ENCODE results near the gene KCTD21.

GRCh38 chr11:78237293-78238046 lies 49.0 kb upstream of the KCTD21 start:
- TF ChIP-seq, protein P1, sequence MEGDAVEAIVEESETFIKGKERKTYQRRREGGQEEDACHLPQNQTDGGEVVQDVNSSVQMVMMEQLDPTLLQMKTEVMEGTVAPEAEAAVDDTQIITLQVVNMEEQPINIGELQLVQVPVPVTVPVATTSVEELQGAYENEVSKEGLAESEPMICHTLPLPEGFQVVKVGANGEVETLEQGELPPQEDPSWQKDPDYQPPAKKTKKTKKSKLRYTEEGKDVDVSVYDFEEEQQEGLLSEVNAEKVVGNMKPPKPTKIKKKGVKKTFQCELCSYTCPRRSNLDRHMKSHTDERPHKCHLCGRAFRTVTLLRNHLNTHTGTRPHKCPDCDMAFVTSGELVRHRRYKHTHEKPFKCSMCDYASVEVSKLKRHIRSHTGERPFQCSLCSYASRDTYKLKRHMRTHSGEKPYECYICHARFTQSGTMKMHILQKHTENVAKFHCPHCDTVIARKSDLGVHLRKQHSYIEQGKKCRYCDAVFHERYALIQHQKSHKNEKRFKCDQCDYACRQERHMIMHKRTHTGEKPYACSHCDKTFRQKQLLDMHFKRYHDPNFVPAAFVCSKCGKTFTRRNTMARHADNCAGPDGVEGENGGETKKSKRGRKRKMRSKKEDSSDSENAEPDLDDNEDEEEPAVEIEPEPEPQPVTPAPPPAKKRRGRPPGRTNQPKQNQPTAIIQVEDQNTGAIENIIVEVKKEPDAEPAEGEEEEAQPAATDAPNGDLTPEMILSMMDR (IDR thresholded peaks at IDR 0.05), result no peak
- no peak for TF ChIP-seq EZH2 (IDR thresholded peaks at IDR 0.05; ENCODE audit: borderline replicate concordance, insufficient read depth, low read depth, low read length, poor library complexity, severe bottlenecking)
